Adipose tissue (tissue), 3 donors: ENCODE results near the gene SMIM29. TPM values are rescaled to one million over a fixed set of nuclear protein-coding genes. Genes with fewer than 3 reads are reported as not detected.

Experiments
- H3K27ac ChIP-seq: one replicate; pipeline ENCODE4 v1.5.1; 2013; ENCODE audit warnings: low read depth, low read length
- WGBS, 3 donors: extraction: QIAGEN DNeasy Blood & Tissue Kit; methylation state at CpG; one replicate each; pipeline ENCODE4 v1.1.7; 2013; 5-methylcytosine and 5-hydroxymethylcytosine counted together
- polyA plus RNA-seq, 3 donors: library from polyadenylated mRNA; stranded (reverse); fragments of 200-250 nt; gene quantifications; one replicate each; pipeline ENCODE4 v1.2.3, GENCODE V29; 2013
- donor health status: healthy with polysubstance abuse.
- donor health status: Bipolar disorder and iron deficiency.
- donor health status: healthy.

The SMIM29 gene
- polyA plus RNA-seq, 3 donors: 15.6 to 55.2 (median 16.7) TPM

- 67 to 84% (median 76%) methylated on average over 2 of the region's 2 CpGs for WGBS, 3 donors
- no peak overlapping the region for H3K27ac ChIP-seq
Measured at GRCh38 chr6:34205916-34206315, 42.9 kb downstream of the SMIM29 start.

DNA sequence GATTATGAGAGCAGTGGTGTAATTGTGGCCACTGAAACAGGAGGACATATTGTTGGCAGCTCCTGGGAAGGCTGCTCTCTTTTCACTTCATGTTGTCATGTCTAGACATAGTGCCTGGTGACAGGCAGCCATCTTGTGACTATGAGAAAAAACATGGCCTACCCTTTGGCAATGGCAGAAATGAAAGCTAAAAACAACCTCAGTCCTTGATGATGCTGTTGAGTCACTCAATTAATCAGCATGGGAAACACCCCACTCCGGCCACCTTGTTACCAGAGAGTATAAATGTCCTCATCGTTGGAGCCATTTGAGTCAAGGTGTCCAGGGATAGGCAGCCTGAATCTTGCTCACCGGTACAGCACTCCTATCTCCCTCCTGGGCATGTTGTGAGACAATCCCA, 43.3 kb downstream of the SMIM29 start:
- WGBS, 3 donors: 93 to 97% (median 94%) methylated on average over 3 of the region's 3 CpGs

GRCh38 chr6:34204693-34205092, 44.1 kb downstream of the SMIM29 start:
- H3K27ac ChIP-seq: no peak overlapping the region
- 77 to 93% (median 90%) methylated on average over 4 of the region's 4 CpGs for WGBS, 3 donors

More for the DNA sequence above, 43.3 kb downstream of the SMIM29 start:
- H3K27ac ChIP-seq: no peak overlapping the region

- no peak overlapping the region for H3K27ac ChIP-seq
- WGBS, 3 donors: 78 to 86% (median 84%) methylated on average over 18 to 20 of the region's 20 CpGs
Measured at GRCh38 chr6:34202329-34203201, 46.2 kb downstream of the SMIM29 start.

DNA sequence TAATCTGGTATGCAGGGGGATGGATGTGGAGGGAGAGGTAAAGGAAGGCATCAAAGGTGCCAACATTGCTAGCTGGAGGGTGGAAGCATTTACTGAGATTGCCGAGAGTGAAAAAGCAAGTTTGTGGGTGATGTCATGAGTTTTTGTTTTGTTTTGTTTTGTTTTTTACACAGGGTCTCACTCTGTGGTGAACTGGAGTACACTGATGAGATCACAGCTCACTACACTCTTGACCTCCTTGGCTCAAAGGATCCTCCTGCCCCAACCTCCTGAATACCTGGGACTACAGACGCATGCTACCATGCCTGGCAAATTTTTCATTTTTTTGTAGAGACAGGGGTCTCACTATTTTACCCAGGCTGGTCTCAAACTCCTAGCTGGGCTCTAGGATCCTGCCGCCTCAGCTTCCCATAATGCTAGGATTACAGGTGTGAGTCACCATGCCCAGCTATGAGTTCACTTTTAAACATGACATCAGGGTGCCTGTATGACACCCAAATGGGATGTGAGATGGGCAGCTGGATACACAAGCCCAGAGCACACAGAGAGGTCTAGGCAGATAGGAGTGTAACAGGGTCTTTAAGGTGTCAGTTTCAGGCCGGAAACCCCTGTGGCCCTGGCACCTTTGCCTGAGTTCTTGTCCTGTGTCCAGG, 47.2 kb downstream of the SMIM29 start:
- 91 to 95% (median 91%) methylated on average over 4 of the region's 4 CpGs for WGBS, 3 donors

GRCh38 chr6:34200340-34200971, 48.4 kb downstream of the SMIM29 start:
- no peak overlapping the region for H3K27ac ChIP-seq
- 69 to 77% (median 69%) methylated on average over 5 of the region's 5 CpGs for WGBS, 3 donors

More for the DNA sequence above, 47.2 kb downstream of the SMIM29 start:
- no peak overlapping the region for H3K27ac ChIP-seq

DNA sequence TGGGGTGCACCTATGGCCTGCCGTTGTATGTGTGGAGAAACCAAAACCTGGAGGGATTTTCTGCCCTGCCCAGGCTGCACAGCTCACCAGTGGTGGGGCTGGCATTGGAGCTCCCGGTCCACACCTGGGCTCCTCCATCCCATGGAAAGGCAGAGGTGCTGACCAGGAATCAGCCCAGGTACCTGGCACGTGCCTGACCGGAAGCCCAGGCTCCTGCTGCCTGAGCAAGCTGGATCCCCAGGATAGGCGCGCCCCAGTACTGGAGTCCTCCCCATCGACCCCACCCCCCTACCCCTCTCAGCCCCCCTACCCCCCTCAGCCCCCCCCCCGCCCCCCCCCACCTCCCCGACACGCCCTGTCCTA, 52.0 kb downstream of the SMIM29 start:
- 54 to 63% (median 55%) methylated on average over 5 to 10 of the region's 10 CpGs for WGBS, 3 donors
- H3K27ac ChIP-seq: no peak overlapping the region

Other genes starting within 250 kb of the SMIM29 start
- under 1 TPM in 2 of 3 donors, not detected in 1; 0.03 to 0.26 TPM for gene GRM4, start 102.9 kb downstream of the SMIM29 start, polyA plus RNA-seq
- 10 to 100 TPM; 16.4 to 43.8 (median 19.5) TPM for gene HMGA1, start 12.1 kb downstream of the SMIM29 start, polyA plus RNA-seq
- gene NUDT3, start 143.7 kb upstream of the SMIM29 start, polyA plus RNA-seq: 10 to 100 TPM in 1 of 3 donors, 1 to 10 TPM in 2; 5.8 to 20.7 (median 9.0) TPM
- gene RPS10, start 177.1 kb upstream of the SMIM29 start, polyA plus RNA-seq: 1,000 to 10,000 TPM; 2,333 to 3,324 (median 2,913) TPM
- under 1 TPM in 2 of 3 donors, not detected in 1; 0.17 to 0.21 TPM for gene PACSIN1, start 217.1 kb upstream of the SMIM29 start, polyA plus RNA-seq